SJSA1 (cell line): ENCODE measurements around the gene PPARG. TPM values are rescaled to one million over a fixed set of nuclear protein-coding genes. Genes with fewer than 3 reads are reported as not detected.
"Not testable (repeated sequence)": the region's sequence is repeated elsewhere in the genome, so short reads cannot be mapped to it uniquely, and the experiment has no call there.

Experiments used
- DNase-seq, 2 experiments: peaks; one replicate each; pipeline ENCODE4 v3.0.0-alpha.2; 2015 to 2020; ENCODE audit warnings: low spot score in 2 of 2, low read depth in 1 of 2
- H3K27ac ChIP-seq: fragments of 250-450 bp; sonication (Bioruptor Pico); 2 replicates; pipeline ENCODE4 v1.5.1; 2020; ENCODE audit warnings: mild to moderate bottlenecking, moderate library complexity
- H3K27me3 ChIP-seq: fragments of 250-450 bp; sonication (Bioruptor Pico); replicated peaks from 2 replicates; pipeline ENCODE4 v1.5.1; 2020; ENCODE audit warnings: mild to moderate bottlenecking, moderate library complexity
- H3K36me3 ChIP-seq: fragments of 250-450 bp; sonication (Bioruptor Pico); 2 replicates; pipeline ENCODE4 v1.5.1; 2020; ENCODE audit warnings: mild to moderate bottlenecking
- H3K4me1 ChIP-seq: fragments of 250-450 bp; sonication (Bioruptor Pico); replicated peaks from 2 replicates; pipeline ENCODE4 v1.6.1; 2021; ENCODE audit warnings: mild to moderate bottlenecking
- H3K4me3 ChIP-seq: fragments of 250-450 bp; sonication (Bioruptor Pico); 2 replicates; pipeline ENCODE4 v1.5.1; 2020; ENCODE audit warnings: mild to moderate bottlenecking
- H3K9me3 ChIP-seq: fragments of 250-450 bp; sonication (Bioruptor Pico); replicated peaks from 2 replicates; pipeline ENCODE4 v1.5.1; 2020; ENCODE audit warnings: mild to moderate bottlenecking
- total RNA-seq: library from RNA; depleted of rRNA; stranded (reverse); fragments of >200 nt; shearing (Covaris generic); gene quantifications from 2 replicates; pipeline ENCODE4 v1.2.3, GENCODE V29; 2014

PPARG gene
- total RNA-seq, 1 experiment from 2014 or later, result 0.39 TPM

GRCh38 chr3:12371525-12372140, 82.8 kb downstream of the PPARG start:
- no peaks in the 10 kb centered on the region for H3K36me3 ChIP-seq
- no peak overlapping the region for H3K27ac ChIP-seq
- H3K4me3 ChIP-seq, result no peak overlapping the region
- H3K27me3 ChIP-seq, result no peaks in the 10 kb centered on the region
- no peaks in the 10 kb centered on the region for H3K4me1 ChIP-seq
- DNase-seq, result no peak
- H3K9me3 ChIP-seq, result no peaks in the 10 kb centered on the region

GRCh38 chr3:12372741-12373280, 83.9 kb downstream of the PPARG start:
- Histone ChIP-seq H3K36me3 (no peaks in the 10 kb centered on the region), H3K4me1 (no peaks in the 10 kb centered on the region), H3K4me3 (no peak overlapping the region), H3K27me3 (no peaks in the 10 kb centered on the region), H3K27ac (no peak overlapping the region), H3K9me3 (no peaks in the 10 kb centered on the region)
- no peak for DNase-seq

DNA sequence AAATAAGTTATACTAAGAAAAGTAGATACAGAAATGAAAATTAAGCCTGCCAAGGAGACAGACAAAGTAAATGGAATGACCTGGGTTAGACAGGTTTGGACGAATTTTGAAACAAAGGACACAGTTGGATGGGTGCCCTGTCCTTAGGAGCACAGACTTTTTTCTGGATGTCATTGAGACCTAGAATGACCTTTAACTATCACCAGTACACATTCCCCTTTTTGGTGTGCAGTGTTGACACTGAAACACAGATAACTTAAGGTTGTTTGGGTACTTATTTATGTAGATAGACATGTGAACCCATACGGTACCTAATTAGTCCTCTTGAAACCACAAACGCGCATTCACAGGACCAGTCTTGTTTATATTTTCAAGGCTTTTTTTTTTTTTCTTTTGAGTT, 86.7 kb downstream of the PPARG start:
- H3K36me3 ChIP-seq, result no peaks in the 10 kb centered on the region
- H3K4me3 ChIP-seq, result no peak overlapping the region
- no peak for DNase-seq
- no peaks in the 10 kb centered on the region for H3K27me3 ChIP-seq
- H3K4me1 ChIP-seq, result no peaks in the 10 kb centered on the region
- no peaks in the 10 kb centered on the region for H3K9me3 ChIP-seq
- no peak overlapping the region for H3K27ac ChIP-seq

GRCh38 chr3:12379640-12380429, 91.0 kb downstream of the PPARG start:
- no peaks in the 10 kb centered on the region for H3K9me3 ChIP-seq
- H3K36me3 ChIP-seq, result no peaks in the 10 kb centered on the region
- no peak for DNase-seq
- H3K27ac ChIP-seq, result no peak overlapping the region
- no peaks in the 10 kb centered on the region for H3K4me1 ChIP-seq
- no peaks in the 10 kb centered on the region for H3K27me3 ChIP-seq
- H3K4me3 ChIP-seq, result no peak overlapping the region

GRCh38 chr3:12380461-12380860, 91.6 kb downstream of the PPARG start:
- no peak for DNase-seq
- H3K27ac ChIP-seq, result no peak overlapping the region
- H3K36me3 ChIP-seq, result no peaks in the 10 kb centered on the region
- no peaks in the 10 kb centered on the region for H3K9me3 ChIP-seq
- no peaks in the 10 kb centered on the region for H3K4me1 ChIP-seq
- no peaks in the 10 kb centered on the region for H3K27me3 ChIP-seq
- H3K4me3 ChIP-seq, result no peak overlapping the region

DNA sequence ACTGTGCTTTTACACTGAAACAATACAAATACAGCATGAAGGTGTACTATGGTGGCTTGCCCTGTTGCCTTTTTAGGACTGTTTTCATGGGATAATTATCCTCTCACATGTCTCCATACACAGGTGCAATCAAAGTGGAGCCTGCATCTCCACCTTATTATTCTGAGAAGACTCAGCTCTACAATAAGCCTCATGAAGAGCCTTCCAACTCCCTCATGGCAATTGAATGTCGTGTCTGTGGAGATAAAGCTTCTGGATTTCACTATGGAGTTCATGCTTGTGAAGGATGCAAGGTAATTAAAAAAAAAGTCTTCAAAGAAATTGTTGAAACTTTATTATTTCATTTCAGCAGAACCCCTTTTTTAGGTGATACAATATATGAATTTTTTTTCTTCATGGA, 92.3 kb downstream of the PPARG start:
- Histone ChIP-seq H3K4me1 (no peaks in the 10 kb centered on the region), H3K27ac (no peak overlapping the region), H3K4me3 (no peak overlapping the region), H3K9me3 (no peaks in the 10 kb centered on the region), H3K36me3 (no peaks in the 10 kb centered on the region), H3K27me3 (no peaks in the 10 kb centered on the region)
- DNase-seq, result no peak

DNA sequence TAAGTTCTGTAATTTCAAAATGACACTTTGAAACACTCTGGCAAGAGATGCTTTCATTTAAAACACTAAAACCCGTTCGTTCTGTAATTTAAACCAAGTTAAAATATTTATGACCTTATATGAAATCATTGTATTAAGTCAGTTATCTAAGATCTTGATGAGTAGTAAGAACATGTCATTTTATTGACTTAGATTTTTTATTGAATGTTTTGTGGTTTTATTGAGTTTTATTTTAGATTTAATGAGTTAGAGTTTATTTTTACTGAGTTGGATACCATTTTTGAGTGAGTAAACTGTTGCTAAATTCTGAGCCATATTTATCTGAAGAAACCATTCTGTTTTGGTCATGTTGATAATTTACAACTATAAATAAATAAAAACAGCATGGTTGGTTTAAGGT, 94.3 kb downstream of the PPARG start:
- Histone ChIP-seq H3K4me1 (no peaks in the 10 kb centered on the region), H3K27me3 (no peaks in the 10 kb centered on the region), H3K9me3 (no peaks in the 10 kb centered on the region), H3K27ac (no peak overlapping the region), H3K36me3 (no peaks in the 10 kb centered on the region), H3K4me3 (no peak overlapping the region)
- DNase-seq, result no peak

- Histone ChIP-seq H3K4me3 (no peak overlapping the region), H3K27me3 (no peaks in the 10 kb centered on the region), H3K36me3 (no peaks in the 10 kb centered on the region), H3K9me3 (no peaks in the 10 kb centered on the region), H3K4me1 (no peaks in the 10 kb centered on the region), H3K27ac (no peak overlapping the region)
- DNase-seq, result no peak
These were observed 95.8 kb downstream of the PPARG start for GRCh38 chr3:12384451-12385233.

GRCh38 chr3:12386514-12387291, 97.8 kb downstream of the PPARG start:
- H3K27ac ChIP-seq, H3K9me3 ChIP-seq, H3K36me3 ChIP-seq, H3K4me3 ChIP-seq, H3K27me3 ChIP-seq, DNase-seq, H3K4me1 ChIP-seq: not testable (repeated sequence)

GRCh38 chr3:12388185-12388584, 99.3 kb downstream of the PPARG start:
- Histone ChIP-seq H3K4me3 (no peak overlapping the region), H3K4me1 (no peaks in the 10 kb centered on the region), H3K36me3 (no peaks in the 10 kb centered on the region), H3K9me3 (no peaks in the 10 kb centered on the region), H3K27me3 (peaks cover 3% of the 10 kb centered on the region; the same call in 1 of the 2 replicates), H3K27ac (no peak overlapping the region)
- DNase-seq, result no peak

- DNase-seq, result no peak
- H3K4me1 ChIP-seq, result no peaks in the 10 kb centered on the region
- H3K9me3 ChIP-seq, result no peaks in the 10 kb centered on the region
- no peak overlapping the region for H3K27ac ChIP-seq
- no peaks in the 10 kb centered on the region for H3K36me3 ChIP-seq
- no peak overlapping the region for H3K4me3 ChIP-seq
- H3K27me3 ChIP-seq, result peaks cover 3% of the 10 kb centered on the region; the same call in 1 of the 2 replicates
These were observed 103.4 kb downstream of the PPARG start for GRCh38 chr3:12392101-12392878.

DNA sequence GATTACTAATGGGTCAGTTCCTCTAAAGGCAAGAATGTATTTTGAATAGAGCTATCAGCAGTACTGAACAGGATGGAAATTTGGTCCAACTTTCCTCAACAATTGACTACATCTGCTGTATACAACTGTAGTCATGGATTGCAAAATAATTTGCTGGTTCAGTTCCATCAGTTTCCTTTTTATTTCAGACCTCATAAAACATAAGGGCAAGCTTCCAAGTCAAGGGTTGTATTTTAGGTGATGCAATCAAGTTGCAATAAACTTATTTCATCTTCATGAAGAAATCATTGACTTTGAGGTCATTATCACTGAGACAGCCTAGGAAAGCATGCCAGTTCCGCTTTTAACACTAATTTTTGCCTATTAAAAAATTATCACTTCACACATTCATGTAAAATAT, 105.0 kb downstream of the PPARG start:
- H3K9me3 ChIP-seq, result no peaks in the 10 kb centered on the region
- H3K36me3 ChIP-seq, result no peaks in the 10 kb centered on the region
- DNase-seq, result no peak
- H3K27ac ChIP-seq, result no peak overlapping the region
- H3K4me3 ChIP-seq, result no peak overlapping the region
- peaks cover 3% of the 10 kb centered on the region; the same call in 1 of the 2 replicates for H3K27me3 ChIP-seq
- no peaks in the 10 kb centered on the region for H3K4me1 ChIP-seq
